ENCODE data around the gene CTCF. TPM values are rescaled to one million over a fixed set of nuclear protein-coding genes. Genes with fewer than 3 reads are reported as not detected.

Gene CTCF
- total and polyA plus RNA-seq, 10 of the 15 experiments (the other 5 are each of a cell fraction or from before 2014, with no cell fraction given), result 9.1 to 55.0 (median 41.8) TPM

DNA sequence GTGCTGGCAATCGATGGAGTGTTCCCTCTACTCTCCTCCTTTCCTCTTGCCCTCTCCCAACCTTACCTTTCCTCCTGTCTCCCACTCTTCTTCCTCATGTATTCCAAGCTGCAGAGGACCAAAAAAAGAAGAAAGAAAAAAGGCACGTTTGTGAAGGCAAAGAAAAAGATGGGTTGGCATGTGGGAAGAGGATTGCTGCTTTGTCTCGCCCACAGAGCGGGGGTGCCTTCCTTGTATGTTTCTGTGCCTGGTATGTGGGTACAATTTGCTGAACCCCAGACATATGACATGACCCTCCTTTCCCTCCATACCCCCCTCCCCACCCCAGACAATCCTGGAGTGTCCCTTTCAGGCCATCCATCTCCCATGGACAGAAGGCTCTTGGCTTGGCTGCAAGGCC lies 13.1 kb upstream of the CTCF start (continued):
- TF ChIP-seq, protein P1, sequence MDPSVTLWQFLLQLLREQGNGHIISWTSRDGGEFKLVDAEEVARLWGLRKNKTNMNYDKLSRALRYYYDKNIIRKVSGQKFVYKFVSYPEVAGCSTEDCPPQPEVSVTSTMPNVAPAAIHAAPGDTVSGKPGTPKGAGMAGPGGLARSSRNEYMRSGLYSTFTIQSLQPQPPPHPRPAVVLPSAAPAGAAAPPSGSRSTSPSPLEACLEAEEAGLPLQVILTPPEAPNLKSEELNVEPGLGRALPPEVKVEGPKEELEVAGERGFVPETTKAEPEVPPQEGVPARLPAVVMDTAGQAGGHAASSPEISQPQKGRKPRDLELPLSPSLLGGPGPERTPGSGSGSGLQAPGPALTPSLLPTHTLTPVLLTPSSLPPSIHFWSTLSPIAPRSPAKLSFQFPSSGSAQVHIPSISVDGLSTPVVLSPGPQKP (IDR thresholded peaks at IDR 0.05; ENCODE audit: low read depth, low read length), result no peak
- no peak for TF ChIP-seq SMAD5 (IDR thresholded peaks at IDR 0.05; ENCODE audit: low read depth)
- no peak for TF ChIP-seq IKZF1 (conservative IDR thresholded peaks at IDR 0.05)

- H3K79me2 ChIP-seq (ENCODE audit: control insufficient read depth, insufficient read depth, low read length), result no peaks in the 10 kb centered on the region
These were observed 12.4 kb upstream of the CTCF start for GRCh38 chr16:67549936-67550335.

More at GRCh38 chr16:67549936-67550335, 12.4 kb upstream of the CTCF start:
- BruUV-seq (replicated peaks), result no TSS peak
- Histone ChIP-seq H3K27ac (ENCODE audit: control insufficient read depth, insufficient read depth) (no peak overlapping the region), H3K9ac (ENCODE audit: control insufficient read depth, insufficient read depth, low read length) (no peak overlapping the region), H4K20me1 (ENCODE audit: control insufficient read depth, insufficient read depth) (no peaks in the 10 kb centered on the region), H3K4me1 (ENCODE audit: control insufficient read depth, insufficient read depth, low read length) (peaks cover 47% of the 10 kb centered on the region), H3K36me3 (ENCODE audit: control insufficient read depth in 2 of 2, insufficient read depth in 2 of 2, low read length in 1 of 2) (peaks cover 4 to 7% of the 10 kb centered on the region in 2 experiments; a peak in 3 of 4 replicates), H3K4me2 (ENCODE audit: control insufficient read depth, insufficient read depth) (no peak overlapping the region), H2AFZ (ENCODE audit: control insufficient read depth, low read depth, low read length) (no peak overlapping the region), H3K4me3 (no peak overlapping the region), H3K27me3 (replicated peaks in 1 of 2; ENCODE audit: control insufficient read depth in 2 of 2, insufficient read depth in 2 of 2, low read length in 1 of 2) (no peaks in the 10 kb centered on the region), H3K9me3 (replicated peaks; ENCODE audit: control insufficient read depth, insufficient read depth, low read length) (no peaks in the 10 kb centered on the region)
- FAIRE-seq (no peak), DNase-seq (ENCODE audit: low read depth, low spot score) (no peak), ATAC-seq (no peak)
- in situ Hi-C loops (cut with MboI), result loop anchor here (5.0 kb wide), 1 partner anchor 92 kb away; no protein-coding TSS in a partner anchor
- ChIA-PET SMC1A (ENCODE audit: uncharacterized antibody, unreplicated experiment) (interaction anchor here (0.9 kb wide), 1 partner anchor 20 kb away, joined by 3 read pairs; no protein-coding TSS in a partner anchor), RAD21 (ENCODE audit: unreplicated experiment) (interaction anchor here (3.9 kb wide), 1 partner anchor 94 kb away, joined by 14 read pairs; the partner anchor contains the start of gene CARMIL2), CTCF (interaction anchor here (1.1 to 3.6 kb wide), 3 partner anchors 12 to 267 kb away, joined by 3 to 17 read pairs (median 12); partner anchors contain the start of gene CTCF), POLR2A (interaction anchor here (1.1 kb wide), 1 partner anchor 29 kb away, joined by 3 read pairs; no protein-coding TSS in a partner anchor)
- TF ChIP-seq EGR1 (IDR thresholded peaks at IDR 0.05; ENCODE audit: borderline replicate concordance in 1 of 2, low read depth in 2 of 2, low read length in 2 of 2) (no peak), RCOR1 (conservative IDR thresholded peaks at IDR 0.05; ENCODE audit: low read depth, low read length) (no peak), IKZF1 (conservative IDR thresholded peaks at IDR 0.05) (no peak)
- intact Hi-C loops (cut with micrococcal nuclease; ENCODE audit: unreplicated experiment), result no loop called here
- WGBS (ENCODE audit: insufficient coverage, insufficient replicate concordance, low lambda C conversion rate, missing lambda C conversion rate), result 100% methylated on average over 1 of the region's 1 CpG
